HG02571 (cell line): ENCODE data around the gene PTPA.

ENCODE experiments used
- ATAC-seq: cut with Tn5 transposase; IDR thresholded peaks from one replicate; pipeline ENCODE4 v1.9.1; 2021; ENCODE audit warnings: mild to moderate bottlenecking, moderate library complexity; ENCODE audit not compliant: unreplicated experiment

The PTPA gene

DNA sequence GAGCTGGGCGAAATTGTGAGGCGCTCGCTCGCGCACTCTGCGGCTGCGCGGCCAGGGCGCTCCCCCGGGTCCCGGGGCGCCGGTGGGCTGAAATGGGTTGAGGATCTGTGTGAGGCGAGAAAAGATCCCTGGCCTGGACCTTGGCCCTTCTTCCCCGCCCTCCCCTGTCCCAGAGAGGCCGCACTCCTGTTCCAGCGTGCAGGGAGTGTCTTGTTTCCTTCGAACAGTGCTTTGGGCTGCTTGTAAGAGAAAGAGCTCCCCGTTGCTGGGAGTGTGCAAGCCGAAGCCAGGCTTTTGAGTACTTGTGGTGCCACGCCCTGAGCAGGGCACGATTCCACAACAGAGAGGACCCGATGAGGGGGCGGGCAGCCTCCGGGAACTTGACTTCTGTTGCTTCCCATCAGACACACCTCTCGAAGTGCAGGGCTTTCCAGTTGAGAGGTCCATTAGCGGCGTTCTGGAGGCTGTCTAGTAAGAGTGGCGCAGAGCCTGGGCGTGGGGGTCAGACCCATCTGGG lies 29.8 kb upstream of the PTPA start:
- ATAC-seq: no peak

DNA sequence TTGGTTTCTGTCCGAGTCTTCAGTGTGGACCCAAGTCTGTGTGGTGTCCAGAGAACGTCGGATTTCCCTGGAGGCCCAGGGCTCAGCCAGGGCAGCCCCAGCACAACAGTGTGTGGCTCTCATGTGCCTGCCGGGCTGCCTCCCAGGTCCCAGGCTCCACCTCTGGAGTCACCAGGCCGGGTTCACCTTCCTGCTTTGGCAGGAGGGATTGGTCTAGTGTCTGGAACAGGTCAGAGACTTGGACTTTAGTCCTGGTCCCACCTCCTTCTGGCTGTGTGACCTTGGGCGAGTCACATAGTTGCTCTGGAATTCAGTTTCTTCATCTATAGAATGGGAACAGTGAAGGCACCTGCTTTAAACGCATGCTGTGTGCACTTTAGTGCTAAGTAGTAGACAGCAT lies 27.1 kb upstream of the PTPA start:
- ATAC-seq: no peak

DNA sequence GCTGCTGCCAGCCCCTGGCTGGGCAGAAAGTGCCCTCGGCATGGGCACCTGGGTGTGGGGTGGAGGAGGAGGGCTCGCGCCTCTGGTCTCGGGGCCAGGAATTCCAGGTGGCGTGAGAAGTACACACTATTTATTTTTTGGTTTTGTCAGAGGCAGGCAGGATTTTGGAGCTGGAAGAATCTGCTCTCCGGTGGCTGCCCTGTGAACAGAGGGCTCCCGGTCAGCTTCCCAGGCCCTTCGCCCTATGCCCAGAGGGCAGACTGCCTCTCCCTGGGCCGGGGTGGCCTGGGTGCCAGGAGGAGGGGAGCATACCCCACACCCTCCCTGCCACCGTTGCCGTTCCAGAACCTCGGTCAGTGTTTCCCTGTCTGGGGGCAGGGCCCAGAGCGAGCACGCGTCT lies 22.0 kb upstream of the PTPA start:
- ATAC-seq: no peak

DNA sequence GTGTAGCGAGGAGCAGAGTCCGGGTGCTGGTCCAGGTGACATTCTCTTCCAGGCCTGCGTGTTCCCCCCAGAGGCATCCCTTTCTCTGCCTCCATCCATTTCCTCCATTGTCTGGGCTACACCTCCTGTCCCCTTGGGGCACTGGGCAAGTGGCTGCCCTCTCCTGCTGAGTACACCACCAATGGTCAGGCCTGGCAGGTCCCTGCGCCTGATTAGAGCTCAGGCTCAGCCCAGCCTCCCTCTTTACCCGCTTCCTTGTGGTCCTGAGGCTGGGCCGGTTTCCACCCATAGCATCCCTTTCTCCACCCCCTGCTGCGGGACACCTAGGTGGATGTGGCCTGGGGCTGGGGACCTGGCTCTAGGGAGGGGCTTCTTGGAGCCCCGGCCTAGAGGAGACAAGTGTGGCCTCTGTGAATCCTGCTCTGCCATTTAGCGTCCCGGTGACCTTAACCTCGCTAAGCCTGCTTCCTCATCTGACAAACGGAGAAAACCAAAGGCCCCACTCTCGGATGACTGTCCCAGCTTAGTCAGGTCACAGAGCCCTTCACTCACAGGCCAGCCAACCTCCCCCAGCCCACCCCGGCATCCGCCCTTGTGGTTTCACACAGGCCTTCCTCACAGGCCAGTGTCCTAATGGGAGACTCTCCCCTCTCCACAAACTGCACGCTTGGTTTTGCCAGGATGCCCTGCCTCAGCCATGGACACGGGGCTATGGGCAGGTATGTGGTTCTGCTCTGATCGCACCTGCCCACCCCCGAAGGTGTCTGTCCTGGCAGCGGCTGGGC lies 17.4 kb upstream of the PTPA start:
- no peak for ATAC-seq

DNA sequence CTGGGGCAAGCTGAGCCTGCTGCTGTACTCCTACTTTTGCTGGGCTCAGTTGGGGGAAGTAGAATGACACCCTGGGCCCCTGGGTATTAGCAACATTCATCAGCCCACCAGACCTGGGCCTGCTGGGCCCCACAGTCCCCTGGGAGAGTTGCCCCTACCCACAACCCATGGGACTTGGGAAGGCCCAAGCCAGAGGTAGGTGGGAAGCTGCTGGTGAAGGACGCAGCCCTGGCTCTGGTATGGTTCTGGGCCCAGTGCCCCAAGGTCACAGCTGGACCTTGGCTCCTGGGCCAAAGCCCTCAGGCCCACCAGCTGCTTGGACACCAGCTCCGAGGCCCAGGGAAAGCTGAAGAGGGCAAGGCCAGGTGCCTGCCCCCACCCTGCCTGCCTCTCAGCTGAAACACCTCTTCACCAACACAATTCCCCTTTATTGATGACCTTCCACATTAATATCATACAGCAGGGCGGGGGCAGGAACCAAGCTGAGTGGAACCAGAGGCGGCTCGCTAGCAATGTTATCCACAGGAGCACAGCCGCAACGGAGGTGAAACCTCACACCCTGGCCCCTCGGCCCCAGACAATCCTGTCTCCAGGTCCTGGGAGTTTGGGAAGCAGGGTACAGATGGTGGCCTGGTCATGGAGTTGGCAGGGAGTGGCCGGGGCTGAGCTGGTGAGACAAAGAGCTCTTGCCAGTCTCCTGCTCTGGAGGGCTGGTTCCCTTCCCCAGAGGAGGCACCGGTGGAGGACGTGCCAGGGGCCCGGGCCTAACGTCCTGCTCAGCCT lies 16.6 kb upstream of the PTPA start:
- ATAC-seq: no peak

- no peak for ATAC-seq
Observed at GRCh38 chr9:129095170-129095667, 16.0 kb upstream of the PTPA start.

GRCh38 chr9:129095908-129096307 lies 15.3 kb upstream of the PTPA start:
- ATAC-seq: no peak

GRCh38 chr9:129097671-129098306 lies 13.4 kb upstream of the PTPA start:
- ATAC-seq: no peak

DNA sequence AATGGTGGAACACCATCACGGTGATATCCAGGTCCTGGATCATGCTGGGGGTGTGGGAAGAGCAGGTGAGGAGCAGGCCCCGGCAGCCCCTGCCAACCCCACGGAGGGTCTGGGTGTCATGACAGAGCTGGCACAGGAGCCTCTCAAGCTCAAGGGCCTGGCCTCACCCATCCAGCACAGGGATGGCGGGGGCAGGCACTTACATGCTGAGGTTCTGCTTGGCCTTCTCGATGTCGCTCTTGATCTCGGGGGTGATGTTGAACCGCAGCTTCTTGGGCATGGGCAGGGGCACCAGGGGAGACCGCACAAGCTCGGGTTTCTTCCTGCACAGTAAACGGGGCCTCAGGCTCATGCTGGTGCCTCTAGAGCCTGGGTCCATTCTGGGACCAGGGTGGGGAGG lies 12.9 kb upstream of the PTPA start:
- no peak for ATAC-seq

GRCh38 chr9:129100383-129101169 lies 10.6 kb upstream of the PTPA start:
- ATAC-seq: no peak

- ATAC-seq: no peak
Observed at GRCh38 chr9:129101279-129101678, 9.9 kb upstream of the PTPA start.

DNA sequence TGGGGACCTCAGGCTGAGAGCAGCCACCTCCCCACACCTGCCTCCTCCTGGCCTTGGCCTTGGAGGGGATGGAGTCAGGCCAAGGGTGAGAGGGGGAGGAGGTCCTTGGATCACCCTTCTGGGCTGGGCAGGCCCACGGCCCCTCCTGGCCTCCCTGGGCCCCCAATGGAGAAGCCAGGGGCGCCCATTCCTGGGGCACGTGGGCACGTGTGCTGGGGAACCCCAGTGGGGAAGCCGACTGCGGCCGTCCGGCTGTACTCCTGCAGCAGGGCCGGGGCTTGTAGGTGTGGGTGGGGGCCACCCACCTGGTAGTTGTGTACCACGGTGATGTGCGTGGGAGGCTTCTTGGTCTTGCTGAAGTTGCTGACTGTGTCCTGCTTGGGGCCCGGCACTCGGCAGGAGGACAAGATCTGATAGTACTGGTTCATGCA lies 9.1 kb upstream of the PTPA start:
- no peak for ATAC-seq

GRCh38 chr9:129102791-129103594 lies 8.2 kb upstream of the PTPA start:
- no peak for ATAC-seq

DNA sequence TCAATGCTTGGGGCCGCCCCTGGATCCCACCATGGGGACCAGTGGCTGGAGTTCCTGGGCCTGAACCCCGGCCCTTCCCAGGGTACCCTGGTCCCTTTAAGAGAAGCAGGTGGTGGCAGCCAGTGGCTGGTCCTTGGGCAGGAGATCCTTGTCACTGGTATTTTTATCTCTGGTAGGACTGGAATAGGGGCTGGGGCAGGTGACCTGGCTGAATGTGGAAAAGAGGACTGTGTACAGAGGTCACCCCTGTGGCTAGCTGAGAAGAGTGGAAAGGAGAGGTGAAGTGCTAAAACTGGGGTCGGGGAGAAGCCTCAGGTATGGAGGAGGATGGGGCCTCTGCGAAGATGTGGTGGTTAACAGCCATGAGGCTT lies 7.6 kb upstream of the PTPA start:
- no peak for ATAC-seq

GRCh38 chr9:129104051-129104450 lies 7.2 kb upstream of the PTPA start:
- no peak for ATAC-seq

DNA sequence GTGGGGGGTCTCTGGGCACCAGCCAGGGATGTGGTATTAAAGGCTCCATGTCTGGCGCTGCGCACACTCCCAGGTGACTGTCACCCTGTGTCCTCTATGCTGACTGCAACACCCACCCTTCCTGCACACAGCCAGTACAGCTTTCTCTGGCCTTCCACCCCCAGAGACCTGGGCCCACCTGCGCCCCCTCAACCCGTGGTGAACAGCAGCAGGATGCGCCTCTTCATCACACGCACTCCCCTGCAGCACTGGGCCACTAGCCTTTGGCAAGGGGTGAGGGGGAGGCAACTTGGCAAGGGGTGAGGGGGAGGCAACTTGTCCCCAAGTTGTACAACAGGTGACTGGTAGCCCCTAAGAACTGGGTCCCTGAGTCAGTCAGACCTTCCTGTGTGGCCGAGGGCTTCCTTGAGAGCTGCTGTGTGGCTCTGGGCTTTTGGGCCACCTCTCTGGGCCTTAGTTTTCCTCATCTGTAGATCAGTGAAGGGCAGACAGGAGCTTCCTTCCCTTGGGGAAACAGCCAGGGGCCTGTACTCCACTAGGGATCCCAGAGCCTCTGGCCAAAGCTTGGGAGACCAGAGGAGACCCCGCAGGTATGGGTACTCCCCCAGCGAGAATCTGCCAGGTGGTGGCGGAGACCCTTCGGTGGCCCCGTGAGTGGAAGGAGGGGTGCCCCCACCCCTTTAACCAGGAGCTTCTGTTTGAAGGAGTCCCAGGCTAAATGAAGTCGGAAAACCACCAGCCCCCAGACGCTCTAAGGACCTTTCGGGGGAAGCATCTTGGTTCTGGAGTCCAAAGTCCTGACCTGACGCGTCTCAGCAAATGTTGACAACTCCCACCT lies 5.1 kb upstream of the PTPA start:
- ATAC-seq: no peak

- ATAC-seq: no peak
Observed at GRCh38 chr9:129107651-129108050, 3.6 kb upstream of the PTPA start.

- no peak for ATAC-seq
Observed at GRCh38 chr9:129108083-129108804, 3.0 kb upstream of the PTPA start.
